Measurements from ENCODE around the gene MYNN. TPM values are rescaled to one million over a fixed set of nuclear protein-coding genes. Genes with fewer than 3 reads are reported as not detected.

Gene MYNN
- total and polyA plus RNA-seq, 9 of the 15 experiments (the other 6 are each of a cell fraction or from before 2014, with no cell fraction given): 10.4 to 35.7 (median 21.3) TPM

- Histone ChIP-seq H3K79me2 (ENCODE audit: control insufficient read depth, insufficient read depth, low read length) (peaks cover 47% of the 10 kb centered on the region), H3K9ac (ENCODE audit: insufficient read depth in 1 of 2, low read depth in 2 of 2, low read length in 2 of 2) (peak overlapping the region; percentile 96 to 100), H3K4me2 (ENCODE audit: insufficient read depth, low read length) (peak overlapping the region; percentile 98), H3K27me3 (ENCODE audit: control insufficient read depth in 2 of 2, insufficient read depth in 2 of 2, low read length in 2 of 2) (no peaks in the 10 kb centered on the region), H3K4me3 (peak overlapping the region; percentile 89), H3K36me3 (ENCODE audit: control insufficient read depth, insufficient read depth, low read length) (peaks cover 33% of the 10 kb centered on the region), H3K9me1 (ENCODE audit: control insufficient read depth, insufficient read depth, low read length) (no peaks in the 10 kb centered on the region), H3K27ac (ENCODE audit: extremely low read depth, low read depth, low read length) (peak overlapping the region; percentile 98), H3K9me3 (replicated peaks; ENCODE audit: control insufficient read depth, insufficient read depth, low read depth, low read length) (peaks cover 4% of the 10 kb centered on the region; the same call in 1 of the 2 replicates), H3K4me1 (replicated peaks in 1 of 2; ENCODE audit: control insufficient read depth in 2 of 2, insufficient read depth in 2 of 2, low read length in 2 of 2) (peaks cover 10 to 13% of the 10 kb centered on the region in 2 experiments; a peak in 3 of 5 replicates), H4K20me1 (replicated peaks; ENCODE audit: control insufficient read depth, insufficient read depth, low read length) (no peaks in the 10 kb centered on the region), H2AFZ (ENCODE audit: low read depth, low read length) (peak overlapping the region; percentile 97)
- peak; percentile 67 for ATAC-seq
- DNase-seq (ENCODE audit: extremely low read depth in 1 of 4, low spot score in 3 of 4): peak; percentile 27 to 80 (median 46)
- in situ Hi-C loops (cut with MboI): no loop called here
- intact Hi-C loops (cut with micrococcal nuclease): no loop called here
- CTCF ChIA-PET (ENCODE audit: low intra/inter-chr PET ratio): interaction anchor here (0.5 kb wide), 1 partner anchor 397 kb away, joined by 8 read pairs; no protein-coding TSS in a partner anchor
- 0% methylated on average over 15 of the region's 15 CpGs for WGBS (ENCODE audit: insufficient coverage, low coverage, missing lambda C conversion rate)
- FAIRE-seq: no peak
- POLR2A ChIA-PET: interaction anchor here (0.6 to 2.4 kb wide), 6 partner anchors 9 to 732 kb away, joined by 3 to 16 read pairs (median 3); partner anchors contain the start of gene TERC
- no TSS peak for BruUV-seq (replicated peaks)
- no peak for TF ChIP-seq SETDB1 (IDR thresholded peaks at IDR 0.05; ENCODE audit: low read length)
- no peak for TF ChIP-seq MBD1 (CRISPR knock-in tag; IDR thresholded peaks at IDR 0.05)
- peak; percentile 91 for TF ChIP-seq CREB3L1 (IDR thresholded peaks at IDR 0.05; ENCODE audit: borderline replicate concordance, low read depth)
- no peak for TF ChIP-seq NR2C1 (IDR thresholded peaks at IDR 0.05)
- TF ChIP-seq NR2C1 (tag; IDR thresholded peaks at IDR 0.05): no peak
- no peak for TF ChIP-seq ARID4B (CRISPR knock-in tag; IDR thresholded peaks at IDR 0.05)
- peak; percentile 70 to 75; a peak in 3 of 4 replicates for TF ChIP-seq MNT (conservative IDR thresholded peaks at IDR 0.05)
- peak; percentile 89 for TF ChIP-seq L3MBTL2 (IDR thresholded peaks at IDR 0.05)
- TF ChIP-seq CREB3 (tag; conservative IDR thresholded peaks at IDR 0.05; ENCODE audit: low read depth): 0 out of 2 replicates have a peak, but pooled peaks have one; percentile 27
- no peak for TF ChIP-seq CAMTA2 (CRISPR knock-in tag; conservative IDR thresholded peaks at IDR 0.05)
- peak in 1 of 2 experiments; percentile 57; a peak in 1 of 4 replicates for TF ChIP-seq ARNT (IDR thresholded peaks at IDR 0.05)
These were observed 795 bp upstream of the MYNN start for GRCh38 chr3:169772305-169772896.

All from K562 (cell line).